ENCODE data around the gene SEMA6B. TPM values are rescaled to one million over a fixed set of nuclear protein-coding genes. Genes with fewer than 3 reads are reported as not detected.

The SEMA6B gene
- total RNA-seq, 1 experiment from 2014 or later, result 38.4 TPM

GRCh38 chr19:4533835-4534424, 25.6 kb downstream of the SEMA6B start:
- Histone ChIP-seq H2BK15ac (ENCODE audit: low read depth, low read length) (no peak overlapping the region), H2BK20ac (ENCODE audit: low read depth, low read length, poor library complexity, severe bottlenecking) (no peak overlapping the region), H3K18ac (ENCODE audit: insufficient read length, low read depth, low read length) (no peak overlapping the region), H3K23ac (ENCODE audit: insufficient read length, low read depth, low read length) (no peak overlapping the region), H4K5ac (ENCODE audit: insufficient read length, low read depth, low read length) (no peak overlapping the region), H3K79me2 (ENCODE audit: insufficient read depth, low read length) (no peaks in the 10 kb centered on the region), H4K20me1 (ENCODE audit: control insufficient read depth, insufficient read depth, insufficient read length) (no peaks in the 10 kb centered on the region), H2BK12ac (ENCODE audit: insufficient read length, low read depth, low read length) (no peak overlapping the region), H3K4ac (ENCODE audit: low read depth, low read length) (no peak overlapping the region), H2AFZ (ENCODE audit: low read length) (no peak overlapping the region), H3K14ac (ENCODE audit: insufficient read depth, low read length) (no peak overlapping the region), H2AK5ac (ENCODE audit: insufficient read length, low read length) (no peak overlapping the region), H3K79me1 (ENCODE audit: insufficient read depth, low read depth, low read length, poor library complexity, severe bottlenecking) (no peaks in the 10 kb centered on the region), H3K4me2 (ENCODE audit: insufficient read depth, insufficient read length, low read length) (no peak overlapping the region), H3K27me3 (ENCODE audit: insufficient read depth, low read length) (no peaks in the 10 kb centered on the region; the same call in 1 of the 2 replicates), H3K9ac (ENCODE audit: extremely low read depth, insufficient read length, low read length) (no peak overlapping the region), H3T11ph (ENCODE audit: low read length) (no peak overlapping the region), H2BK120ac (ENCODE audit: low read depth, low read length, poor library complexity, severe bottlenecking) (no peak overlapping the region), H2BK5ac (ENCODE audit: insufficient read length, low read length) (no peak overlapping the region), H3K56ac (ENCODE audit: insufficient read length, low read depth, low read length) (no peak overlapping the region), H3K4me1 (ENCODE audit: insufficient read depth, low read length) (no peaks in the 10 kb centered on the region), H3K23me2 (ENCODE audit: insufficient read length, low read depth, low read length, poor library complexity, severe bottlenecking) (peaks cover 3% of the 10 kb centered on the region), H3K27ac (ENCODE audit: insufficient read length, low read depth, low read length) (no peak overlapping the region), H4K91ac (ENCODE audit: insufficient read length, low read depth, low read length) (no peak overlapping the region), H3K9me3 (ENCODE audit: control insufficient read depth, low read depth, low read length) (no peaks in the 10 kb centered on the region), H4K8ac (replicated peaks; ENCODE audit: insufficient read length, low read depth, low read length) (no peak overlapping the region)
- Mint-ChIP-seq H3K4me3 (no peak overlapping the region), H3K27ac (no peak overlapping the region), H3K9me3 (no peaks in the 10 kb centered on the region), H3K36me3 (ENCODE audit: insufficient read depth in 1 of 3, low read depth in 3 of 3) (no peaks in the 10 kb centered on the region), H3K4me1 (peaks cover 0 to 6% of the 10 kb centered on the region in 2 experiments; a peak in 2 of 4 replicates), H3K27me3 (ENCODE audit: low read depth) (peaks cover 71% of the 10 kb centered on the region)
- TF ChIP-seq CTCF (conservative IDR thresholded peaks at IDR 0.05), result no peak
- no peak for DNase-seq
- WGBS (ENCODE audit: extremely low coverage, insufficient read length, low lambda C conversion rate), result no CpG with 5 or more reads among the region's 9 CpGs

All from H9 (cell line).